Measurements from ENCODE around the gene PAK2.
A peak's percentile ranks its signal among the peaks of the same experiment; 100 is the strongest.
"Not testable (repeated sequence)": the region's sequence is repeated elsewhere in the genome, so short reads cannot be mapped to it uniquely, and the experiment has no call there.

Gene PAK2

GRCh38 chr3:196867507-196868296 is 128.0 kb downstream of the PAK2 start, which contains the start of gene SENP5:
Gene SENP5, plus strand, starts transcription at chr3:196867920. Its CDS starts 17,262 bp downstream, at chr3:196885182.
- H3K9ac ChIP-seq (ENCODE audit: low read depth in 1 of 2, low read length in 2 of 2) = peak within 1 kb of the TSS; percentile 93 to 94
- H3K36me3 ChIP-seq (ENCODE audit: control insufficient read depth in 2 of 2, insufficient read depth in 2 of 2, low read length in 2 of 2) = no peaks in the 10 kb centered on the region
- H3K4me3 ChIP-seq (ENCODE audit: low read length in 2 of 2) = peak within 1 kb of the TSS; percentile 89 to 92
- peak within 1 kb of the TSS; percentile 94 to 96 for H3K27ac ChIP-seq (ENCODE audit: low read depth in 2 of 2, low read length in 2 of 2)
- H3K27me3 ChIP-seq (ENCODE audit: control insufficient read depth in 2 of 2, insufficient read depth in 2 of 2, low read length in 2 of 2) = no peaks in the 10 kb centered on the region
- peaks cover 9 to 14% of the 10 kb centered on the region in 2 donors for H3K4me1 ChIP-seq (ENCODE audit: control insufficient read depth in 2 of 2, insufficient read depth in 2 of 2, low read length in 2 of 2)
- no peaks in the 10 kb centered on the region for H3K9me3 ChIP-seq (ENCODE audit: control insufficient read depth in 2 of 2, low read length in 2 of 2)

GRCh38 chr3:196868297-196868661 is 128.6 kb downstream of the PAK2 start:
- Histone ChIP-seq H3K36me3 (ENCODE audit: control insufficient read depth in 2 of 2, insufficient read depth in 2 of 2, low read length in 2 of 2) (no peaks in the 10 kb centered on the region), H3K9me3 (ENCODE audit: control insufficient read depth in 2 of 2, low read length in 2 of 2) (no peaks in the 10 kb centered on the region), H3K27me3 (ENCODE audit: control insufficient read depth in 2 of 2, insufficient read depth in 2 of 2, low read length in 2 of 2) (no peaks in the 10 kb centered on the region), H3K9ac (ENCODE audit: low read depth in 1 of 2, low read length in 2 of 2) (peak overlapping the region; percentile 93 to 94), H3K27ac (ENCODE audit: low read depth in 2 of 2, low read length in 2 of 2) (peak overlapping the region; percentile 94 to 96), H3K4me3 (ENCODE audit: low read length in 2 of 2) (peak overlapping the region; percentile 89 to 92), H3K4me1 (ENCODE audit: control insufficient read depth in 2 of 2, insufficient read depth in 2 of 2, low read length in 2 of 2) (peaks cover 9 to 14% of the 10 kb centered on the region in 2 donors)

- Histone ChIP-seq H3K36me3 (ENCODE audit: control insufficient read depth in 2 of 2, insufficient read depth in 2 of 2, low read length in 2 of 2) (no peaks in the 10 kb centered on the region), H3K4me1 (ENCODE audit: control insufficient read depth in 2 of 2, insufficient read depth in 2 of 2, low read length in 2 of 2) (peaks cover 6 to 11% of the 10 kb centered on the region in 2 donors), H3K27me3 (ENCODE audit: control insufficient read depth in 2 of 2, insufficient read depth in 2 of 2, low read length in 2 of 2) (no peaks in the 10 kb centered on the region), H3K9me3 (ENCODE audit: control insufficient read depth in 2 of 2, low read length in 2 of 2) (no peaks in the 10 kb centered on the region), H3K4me3 (ENCODE audit: low read length in 2 of 2) (no peak overlapping the region), H3K27ac (ENCODE audit: low read depth in 2 of 2, low read length in 2 of 2) (no peak overlapping the region), H3K9ac (ENCODE audit: low read depth in 1 of 2, low read length in 2 of 2) (no peak overlapping the region)
Measured at GRCh38 chr3:196872316-196872715, 132.7 kb downstream of the PAK2 start.

- H3K4me1 ChIP-seq (ENCODE audit: control insufficient read depth in 2 of 2, insufficient read depth in 2 of 2, low read length in 2 of 2); H3K4me3 ChIP-seq (ENCODE audit: low read length in 2 of 2); H3K9me3 ChIP-seq (ENCODE audit: control insufficient read depth in 2 of 2, low read length in 2 of 2); H3K36me3 ChIP-seq (ENCODE audit: control insufficient read depth in 2 of 2, insufficient read depth in 2 of 2, low read length in 2 of 2); H3K27me3 ChIP-seq (ENCODE audit: control insufficient read depth in 2 of 2, insufficient read depth in 2 of 2, low read length in 2 of 2); H3K9ac ChIP-seq (ENCODE audit: low read depth in 1 of 2, low read length in 2 of 2); H3K27ac ChIP-seq (ENCODE audit: low read depth in 2 of 2, low read length in 2 of 2): not testable (repeated sequence)
Measured at GRCh38 chr3:196874511-196875094, 134.9 kb downstream of the PAK2 start.

GRCh38 chr3:196875258-196875657 is 135.6 kb downstream of the PAK2 start:
- Histone ChIP-seq H3K27ac (ENCODE audit: low read depth in 2 of 2, low read length in 2 of 2) (no peak overlapping the region), H3K4me3 (ENCODE audit: low read length in 2 of 2) (no peak overlapping the region), H3K27me3 (ENCODE audit: control insufficient read depth in 2 of 2, insufficient read depth in 2 of 2, low read length in 2 of 2) (no peaks in the 10 kb centered on the region), H3K4me1 (ENCODE audit: control insufficient read depth in 2 of 2, insufficient read depth in 2 of 2, low read length in 2 of 2) (no peaks in the 10 kb centered on the region), H3K9ac (ENCODE audit: low read depth in 1 of 2, low read length in 2 of 2) (no peak overlapping the region), H3K36me3 (ENCODE audit: control insufficient read depth in 2 of 2, insufficient read depth in 2 of 2, low read length in 2 of 2) (no peaks in the 10 kb centered on the region), H3K9me3 (ENCODE audit: control insufficient read depth in 2 of 2, low read length in 2 of 2) (no peaks in the 10 kb centered on the region)

Data from mucosa of rectum (tissue), 2 donors.